GM19023 (cell line): ENCODE measurements around the gene ASB7.

Experiments
- ATAC-seq: cut with Tn5 transposase; IDR thresholded peaks from one replicate; pipeline ENCODE4 v1.9.1; 2021; ENCODE audit warnings: mild to moderate bottlenecking, moderate library complexity; ENCODE audit not compliant: unreplicated experiment

ASB7 gene

DNA sequence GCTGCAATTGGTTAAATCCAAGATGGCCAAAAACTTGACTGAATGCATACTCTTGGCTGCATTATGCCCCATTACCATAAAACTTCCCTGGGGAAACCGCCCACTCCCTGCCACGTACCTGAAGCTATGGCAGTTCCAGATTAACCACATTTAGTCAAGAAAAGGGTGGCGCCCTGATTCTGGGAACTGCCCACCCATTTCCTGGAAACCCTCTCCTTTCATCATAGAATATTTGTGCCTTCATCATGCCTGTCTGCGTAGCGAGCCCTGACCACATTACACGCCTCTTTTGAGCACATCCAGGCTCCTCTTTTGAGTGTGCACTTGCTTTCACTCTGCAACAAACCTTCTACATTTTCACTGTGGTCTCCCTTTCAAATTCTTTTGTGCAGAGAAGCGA, 5.6 kb upstream of the ASB7 start:
- ATAC-seq, result peak; percentile 75

DNA sequence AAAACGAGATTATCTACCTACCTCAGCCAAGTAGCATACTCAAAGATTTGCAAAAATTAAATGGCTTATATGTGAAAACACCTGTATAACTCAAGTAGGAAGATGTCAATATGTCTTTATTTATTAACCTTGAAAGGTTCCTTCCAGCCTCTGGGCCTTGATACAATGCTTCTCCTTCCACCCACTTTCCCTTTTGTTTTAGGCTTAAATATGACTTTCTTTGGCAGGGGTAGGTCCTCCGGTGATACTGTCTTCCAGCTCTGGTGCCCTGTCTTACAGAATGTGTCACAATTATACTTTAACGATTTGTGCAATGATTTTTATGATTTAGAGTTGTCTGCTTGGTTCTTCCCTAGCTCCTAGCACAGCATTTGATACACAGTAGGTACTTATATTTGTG, 4.5 kb upstream of the ASB7 start:
- no peak for ATAC-seq

DNA sequence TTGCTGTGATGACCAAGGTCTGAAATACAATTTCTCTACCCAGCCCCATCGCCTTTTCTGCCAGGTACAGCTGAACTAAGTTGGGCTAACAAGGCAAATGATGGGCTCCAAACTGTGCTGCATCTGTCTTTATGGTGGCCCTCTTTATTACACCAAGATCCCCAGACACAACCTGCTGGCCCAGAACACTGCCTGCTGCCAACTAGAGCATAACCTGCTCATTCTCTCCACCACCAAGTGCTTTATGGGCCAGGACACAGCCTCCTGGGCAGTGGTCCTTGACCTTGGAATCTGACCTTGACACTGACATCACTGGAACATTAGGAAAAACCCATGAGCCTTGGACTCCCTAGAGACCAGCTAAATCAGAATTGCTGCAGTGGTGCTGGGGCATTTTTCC, 3.7 kb upstream of the ASB7 start:
- ATAC-seq, result no peak

DNA sequence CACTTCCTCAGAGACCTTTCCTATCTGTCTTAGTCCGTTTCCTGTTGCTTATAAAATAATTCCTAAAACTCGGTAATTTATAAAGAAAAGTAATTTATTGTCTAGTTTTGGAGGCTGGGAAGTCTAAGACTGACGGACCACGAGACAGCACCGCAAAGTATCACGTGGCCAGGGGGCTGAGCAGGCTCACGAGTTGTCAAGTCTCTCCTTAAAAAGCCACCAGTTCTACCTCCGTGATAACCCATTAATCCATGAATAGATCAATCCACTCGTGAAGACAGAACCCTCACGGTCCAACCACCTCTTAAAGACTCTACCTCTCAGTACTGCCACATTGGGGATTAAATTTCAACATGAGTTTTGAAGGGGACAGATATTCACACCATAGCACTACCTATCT, 1.2 kb upstream of the ASB7 start:
- ATAC-seq, result no peak

DNA sequence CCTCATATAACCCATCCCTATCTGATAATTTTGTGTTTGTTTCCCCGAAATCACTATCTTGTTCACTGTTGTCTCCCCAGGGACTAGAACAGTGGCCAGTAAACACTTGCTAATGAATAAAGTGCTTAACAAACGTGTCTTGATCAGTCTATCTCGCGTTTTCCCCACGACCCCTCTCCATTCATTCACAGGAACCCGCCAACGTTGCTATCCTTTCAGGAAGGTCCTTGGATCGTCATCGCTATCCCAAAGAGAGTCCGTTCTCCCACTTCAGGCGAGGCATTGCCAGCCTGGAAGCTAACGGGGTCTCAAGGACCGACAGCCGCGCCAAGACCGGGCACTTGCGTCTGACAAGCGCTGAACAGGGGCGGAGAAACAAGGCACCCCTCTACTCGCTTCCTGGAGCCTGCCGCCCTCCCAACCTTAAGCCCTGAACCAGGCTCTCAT, 749 bp upstream of the ASB7 start:
- ATAC-seq, result peak; percentile 16

DNA sequence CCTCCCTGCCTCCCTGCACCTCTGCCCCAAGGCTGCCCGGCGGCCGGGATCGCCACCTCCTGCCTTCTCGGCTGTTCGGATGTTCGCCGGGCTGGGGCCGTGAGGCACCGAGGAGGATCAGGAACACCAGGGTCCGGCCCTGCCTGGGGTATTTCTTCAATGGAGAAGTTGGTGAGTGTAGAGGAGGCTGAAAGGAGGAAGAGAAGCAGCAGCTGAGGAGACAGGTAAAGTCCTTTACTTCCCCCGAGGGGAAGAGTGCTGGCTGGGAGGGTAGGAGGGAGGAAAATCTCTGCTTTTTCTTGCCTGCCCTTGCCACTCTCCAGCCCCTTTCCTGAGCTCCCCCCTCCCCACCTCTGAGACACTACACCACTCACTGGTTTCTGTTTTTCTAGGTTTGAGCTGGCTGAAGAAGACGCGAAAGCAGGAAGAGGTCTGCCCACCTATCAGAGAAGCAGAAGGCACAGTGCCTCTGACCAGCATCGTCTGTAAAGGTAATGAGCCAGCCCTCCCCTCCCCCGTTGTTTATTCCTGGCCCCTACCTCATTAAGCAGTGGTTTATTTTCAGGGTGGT, 519 bp downstream of the ASB7 start:
- peak; percentile 34 for ATAC-seq

DNA sequence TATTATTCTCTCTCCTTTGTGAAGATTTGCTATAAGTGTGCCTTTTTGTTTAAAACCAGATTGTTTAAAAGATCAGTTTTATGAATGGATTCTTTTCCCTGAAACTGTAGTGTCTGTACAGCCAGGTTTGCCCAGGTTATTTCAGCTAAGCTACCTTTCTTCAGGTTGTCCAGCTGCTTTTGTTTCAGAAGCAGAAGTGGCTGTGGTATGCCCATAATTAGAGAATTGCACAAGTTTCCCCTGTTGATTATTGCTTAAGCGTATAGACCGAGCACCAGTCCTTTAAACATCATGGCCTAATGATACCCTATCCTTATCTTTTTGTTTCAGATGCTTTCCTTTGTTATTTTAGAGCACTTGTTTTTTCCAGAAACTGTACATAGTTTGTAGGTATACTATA, 10.2 kb downstream of the ASB7 start:
- ATAC-seq, result no peak

DNA sequence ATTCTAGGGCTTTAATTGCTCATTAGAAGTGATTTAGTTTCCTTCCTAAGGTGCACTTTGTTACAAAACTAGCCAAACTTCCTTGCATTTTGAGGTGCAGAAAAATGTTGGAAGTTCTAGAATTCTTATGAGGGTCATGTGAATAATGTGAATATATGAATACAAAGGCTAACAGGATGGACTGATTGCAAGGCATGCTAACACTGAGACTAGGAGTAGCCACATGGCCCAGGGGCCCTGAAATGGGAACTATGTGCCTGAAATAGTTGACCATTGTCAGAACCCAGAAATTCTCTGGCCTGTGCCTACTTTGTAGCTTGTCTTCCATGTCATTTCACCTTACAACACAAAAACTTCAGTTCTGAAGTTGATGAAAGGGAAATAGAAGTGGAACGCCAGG, 10.8 kb downstream of the ASB7 start:
- no peak for ATAC-seq

DNA sequence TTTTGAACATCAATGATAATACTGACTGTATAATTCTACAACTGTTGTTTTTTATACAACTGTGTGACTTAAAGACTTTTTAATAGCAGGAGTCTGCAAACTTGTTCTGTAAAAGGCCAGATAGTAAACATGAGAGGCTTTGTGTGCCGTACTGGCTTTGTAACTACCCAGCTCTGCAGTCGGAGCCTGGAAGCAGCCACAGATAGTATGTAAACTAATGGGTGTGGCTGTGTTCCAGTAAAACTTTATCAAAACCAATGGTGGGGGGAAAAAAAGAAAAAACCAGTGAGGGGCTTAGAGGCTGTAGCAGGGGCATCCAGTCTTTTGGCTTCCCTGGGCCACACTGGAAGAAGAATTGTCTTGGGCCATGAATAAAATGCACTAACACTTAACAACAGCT, 11.9 kb downstream of the ASB7 start:
- no peak for ATAC-seq

DNA sequence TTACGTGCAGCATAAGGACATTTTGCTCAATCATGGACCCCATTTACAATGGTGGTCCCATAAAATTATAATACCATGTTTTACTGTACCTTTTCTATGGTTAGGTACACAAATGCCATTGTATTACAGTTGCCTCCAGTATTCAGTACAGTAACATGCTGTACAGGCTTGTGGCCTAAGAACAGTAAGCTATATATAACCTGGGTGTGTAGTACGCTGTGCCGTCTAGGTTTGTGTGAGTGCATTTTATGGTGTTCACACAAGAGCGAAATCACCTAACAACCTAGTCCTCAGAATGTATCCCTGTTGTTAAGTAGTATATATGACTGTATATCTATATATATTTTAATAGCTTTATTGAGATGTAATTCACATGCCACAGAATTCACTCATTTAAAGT, 12.5 kb downstream of the ASB7 start:
- ATAC-seq, result no peak

DNA sequence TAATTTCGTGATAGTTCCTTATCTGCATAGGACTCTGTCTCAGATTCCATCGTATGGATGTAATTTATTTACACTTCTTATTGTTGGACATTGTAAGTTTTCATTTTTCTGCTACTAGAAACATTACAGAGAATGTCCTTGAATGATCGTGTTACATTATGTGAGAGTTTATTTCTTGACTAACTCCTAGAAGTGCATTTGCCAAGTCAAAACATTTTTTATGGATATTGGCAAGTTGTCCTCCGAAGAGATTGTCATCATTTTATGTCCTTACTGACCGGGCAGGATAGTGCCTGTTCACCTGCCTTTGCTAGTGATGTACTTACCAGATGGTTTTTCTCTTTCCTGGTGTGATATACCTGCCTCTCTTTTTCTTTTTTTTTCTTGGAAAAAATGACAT, 13.4 kb downstream of the ASB7 start:
- ATAC-seq, result no peak

DNA sequence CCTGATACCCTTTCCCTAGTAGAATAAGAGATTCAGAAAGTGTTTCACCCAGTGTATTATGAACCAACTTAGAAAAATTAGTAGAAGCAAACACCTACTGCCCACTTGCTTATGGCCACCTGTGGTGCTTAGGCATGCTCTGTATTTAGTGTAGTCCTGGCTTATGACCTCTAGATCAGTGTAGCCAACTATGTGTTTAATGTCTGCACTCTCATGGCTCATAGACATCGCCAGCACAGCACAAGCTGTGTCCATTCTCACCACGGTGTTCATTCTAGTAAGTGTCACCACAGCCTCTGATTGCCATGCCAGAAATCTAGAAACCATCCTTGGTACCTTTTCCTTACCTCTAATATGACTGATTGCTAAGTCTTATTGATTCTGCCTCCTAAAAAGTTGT, 14.3 kb downstream of the ASB7 start:
- ATAC-seq, result no peak

DNA sequence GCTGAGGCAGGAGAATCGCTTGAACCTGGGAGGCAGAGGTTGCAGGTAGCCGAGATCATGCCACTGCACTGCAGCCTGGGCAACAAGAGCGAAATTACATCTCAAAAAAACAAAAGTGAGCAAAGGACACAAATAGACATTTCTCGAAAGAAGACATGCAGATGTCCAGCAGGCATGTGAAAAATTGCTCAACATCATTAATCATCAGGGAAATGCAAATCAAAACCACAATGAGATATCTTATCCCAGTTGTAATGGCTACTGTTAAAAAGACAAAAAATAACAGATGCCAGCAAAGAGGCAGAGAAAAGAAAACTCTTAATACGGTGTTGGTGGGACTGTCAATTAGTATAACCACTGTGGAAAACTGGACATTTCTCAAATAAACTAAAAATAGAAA, 20.9 kb downstream of the ASB7 start:
- no peak for ATAC-seq

DNA sequence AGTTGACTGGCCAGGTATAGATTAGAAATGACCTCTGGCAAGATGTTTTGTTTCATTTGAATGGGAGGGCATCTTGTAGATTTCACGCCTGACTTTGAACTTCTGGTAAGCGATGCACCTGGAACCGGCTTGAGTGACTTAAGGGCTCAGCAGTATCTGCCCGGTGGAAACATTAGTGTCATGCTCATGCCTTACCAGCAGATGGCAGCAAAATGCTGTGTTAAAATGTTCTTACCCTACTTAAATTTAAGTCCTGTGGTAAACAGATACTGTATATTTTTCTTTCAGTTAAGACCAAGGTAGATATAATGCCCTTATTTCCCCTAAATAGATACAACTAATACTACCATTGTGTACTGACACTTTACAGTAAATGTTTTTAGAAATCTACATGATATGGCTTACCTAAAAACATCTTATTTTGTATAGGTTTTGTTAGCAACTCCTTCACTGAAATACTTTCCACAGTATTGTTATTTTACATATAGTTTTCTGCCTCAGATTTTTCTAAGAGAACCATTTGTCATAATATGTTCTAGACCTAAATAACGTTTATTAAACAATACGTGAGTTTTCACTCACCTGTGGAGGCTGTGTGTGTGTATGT, 25.5 kb downstream of the ASB7 start:
- peak; percentile 84 for ATAC-seq

DNA sequence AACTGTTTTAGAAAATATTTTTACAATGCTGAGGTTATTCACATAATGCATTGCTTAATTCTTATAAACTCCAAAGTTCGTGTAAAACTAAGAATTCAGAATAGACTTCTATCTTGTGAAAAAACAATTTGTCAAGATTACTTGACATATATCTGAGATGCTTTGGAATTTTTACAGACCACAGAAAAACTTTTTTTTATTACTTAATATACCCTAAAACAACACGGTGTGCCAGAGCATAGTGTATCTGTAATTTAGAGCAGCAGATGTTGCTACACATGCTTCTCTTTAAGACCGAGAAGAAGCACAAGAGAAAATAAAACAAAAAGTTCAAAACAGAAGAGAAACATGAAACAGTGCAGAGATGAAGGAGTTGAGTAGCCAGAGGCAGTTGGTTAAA, 26.4 kb downstream of the ASB7 start:
- no peak for ATAC-seq

DNA sequence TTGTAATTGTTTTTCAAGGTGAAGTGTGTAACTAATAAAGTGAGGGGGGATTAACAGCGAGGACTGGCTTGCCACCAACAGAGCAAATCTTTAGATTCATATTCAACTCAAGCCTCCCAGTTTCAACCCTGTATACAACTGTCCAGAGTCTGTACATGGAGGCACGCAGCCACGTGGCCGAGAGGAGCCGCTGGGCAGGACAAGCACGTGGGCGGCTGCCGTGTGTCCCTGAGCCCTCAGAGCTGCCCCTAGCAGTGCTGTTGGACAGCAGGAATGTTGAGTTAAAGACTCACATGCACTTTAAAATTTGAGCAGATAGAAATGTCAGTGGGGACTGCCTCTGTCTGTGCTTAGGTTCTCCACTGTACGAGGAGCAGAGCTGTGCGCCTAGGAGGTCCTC, 29.4 kb downstream of the ASB7 start:
- no peak for ATAC-seq

DNA sequence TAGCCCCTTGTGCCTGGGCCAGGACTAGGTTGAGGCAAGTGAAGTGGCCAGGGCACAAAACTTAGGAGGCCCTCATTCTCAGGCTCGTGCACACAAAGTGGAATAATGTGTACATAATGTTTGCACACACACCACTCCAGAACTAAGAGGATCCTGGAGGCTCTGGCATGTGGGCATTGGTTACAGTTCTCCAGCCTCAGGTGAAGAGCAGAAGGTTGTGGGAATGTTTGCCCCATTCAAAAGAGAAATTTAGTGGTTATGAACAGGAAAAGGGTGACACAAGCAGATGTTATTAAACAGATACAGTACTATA, 31.3 kb downstream of the ASB7 start:
- ATAC-seq, result no peak

DNA sequence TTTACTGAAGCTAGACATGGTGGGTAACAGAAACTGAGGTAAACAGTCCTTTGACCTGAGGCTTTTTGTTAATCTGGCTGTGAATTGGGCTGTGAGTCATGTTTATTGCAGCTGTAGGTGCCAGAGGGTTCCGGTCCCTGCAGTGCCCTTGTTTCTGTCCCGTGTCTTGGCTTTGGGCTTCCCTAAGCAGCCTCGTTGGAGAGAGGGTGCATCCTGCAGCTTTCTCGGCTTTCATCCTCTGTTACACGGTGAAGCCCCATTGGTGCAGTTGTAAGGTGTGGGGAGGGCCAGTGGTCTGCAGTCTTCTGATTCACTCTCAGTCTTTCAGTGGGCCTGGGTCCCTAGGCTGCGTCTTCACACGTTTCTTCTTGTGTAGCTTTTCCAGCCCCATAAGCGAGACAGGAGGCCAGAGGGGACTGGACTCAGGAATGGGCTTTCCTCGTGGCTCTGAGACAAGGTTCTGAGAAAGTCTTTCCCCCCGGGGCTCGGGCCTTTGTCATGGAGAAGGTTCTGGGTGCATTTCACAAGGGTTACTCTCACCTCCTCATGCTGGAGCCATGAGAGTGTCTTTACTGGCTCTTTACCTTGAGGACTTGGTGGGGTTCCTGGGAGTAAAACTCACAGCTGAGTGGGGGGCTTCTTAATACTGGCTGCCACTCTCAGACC, 33.1 kb downstream of the ASB7 start:
- ATAC-seq, result no peak

DNA sequence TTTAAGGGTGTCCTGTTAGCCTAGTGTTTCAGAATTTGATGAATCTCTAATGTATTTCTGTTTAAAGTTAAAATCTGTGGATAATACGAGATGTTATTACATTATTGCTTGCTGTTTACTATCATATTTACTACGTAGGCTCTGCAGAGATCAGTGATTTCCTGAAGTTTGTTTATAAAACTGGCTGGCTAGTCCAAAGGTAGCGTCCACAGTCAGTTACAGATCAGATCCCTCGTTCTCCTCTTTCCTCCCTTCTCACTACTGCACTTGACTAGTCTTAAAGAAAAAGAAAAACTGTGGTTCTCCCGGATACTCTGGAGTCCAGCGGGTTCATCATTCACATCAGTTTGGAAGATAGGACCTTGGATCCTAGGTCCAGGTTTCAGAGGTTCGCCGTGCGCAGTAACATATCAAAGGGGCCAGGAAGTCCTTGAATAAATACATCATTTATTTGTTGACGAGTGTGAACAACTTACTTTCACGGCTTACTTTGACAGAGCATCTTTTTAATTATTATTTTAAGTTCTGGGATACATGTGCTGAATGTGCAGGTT, 35.9 kb downstream of the ASB7 start:
- no peak for ATAC-seq

DNA sequence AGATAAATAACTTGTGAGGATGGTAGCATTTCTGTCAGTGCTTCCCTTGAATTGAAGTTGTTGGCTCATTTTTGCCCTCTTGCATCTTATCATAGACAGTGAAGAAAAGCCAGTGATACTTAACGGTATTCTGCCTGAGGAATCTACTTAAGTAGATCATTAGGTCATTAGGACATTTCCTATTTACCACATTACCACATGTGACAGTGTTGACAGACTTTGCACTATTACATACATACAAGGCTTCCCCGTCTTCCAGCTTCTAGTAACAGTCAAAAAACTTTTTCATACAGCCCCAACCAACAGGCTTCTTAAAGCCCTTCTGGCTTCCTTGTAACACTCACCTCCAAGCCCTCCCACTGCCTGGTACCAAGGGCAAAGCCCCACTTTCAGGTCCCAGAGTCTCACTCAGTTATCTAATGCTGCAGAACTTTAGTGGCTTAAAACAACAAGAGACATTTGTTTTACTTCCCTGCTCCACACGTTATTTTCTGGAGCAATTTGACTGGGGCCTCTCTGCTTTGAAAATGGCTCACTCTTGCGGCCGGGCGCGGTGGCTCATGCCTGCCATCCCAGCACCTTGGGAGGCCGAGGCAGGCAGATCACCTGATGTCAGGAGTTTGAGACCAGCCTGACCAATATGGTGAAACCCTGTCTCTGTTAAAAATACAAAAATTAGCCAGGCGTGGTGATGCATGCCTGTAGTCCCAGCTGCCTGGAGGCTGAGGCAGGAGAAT, 40.0 kb downstream of the ASB7 start:
- no peak for ATAC-seq

DNA sequence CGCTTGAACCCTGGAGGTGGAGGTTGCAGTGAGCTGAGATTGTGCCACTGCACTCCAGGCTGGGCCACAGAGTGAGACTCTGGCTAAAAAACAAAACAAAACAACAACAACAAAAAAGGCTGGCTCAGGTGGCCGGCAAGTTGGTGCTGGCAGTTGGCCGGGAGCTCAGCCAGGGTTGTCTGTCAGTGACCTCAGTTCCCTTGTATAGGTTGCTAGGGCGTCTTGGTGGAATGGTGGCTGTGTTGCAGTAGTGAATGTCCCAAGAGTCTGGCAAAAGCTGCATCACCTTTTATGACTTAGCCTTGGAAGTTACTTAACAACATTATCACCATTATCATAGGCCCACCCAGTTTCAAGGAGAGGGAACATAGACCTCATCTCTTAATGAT, 40.6 kb downstream of the ASB7 start:
- ATAC-seq, result no peak

DNA sequence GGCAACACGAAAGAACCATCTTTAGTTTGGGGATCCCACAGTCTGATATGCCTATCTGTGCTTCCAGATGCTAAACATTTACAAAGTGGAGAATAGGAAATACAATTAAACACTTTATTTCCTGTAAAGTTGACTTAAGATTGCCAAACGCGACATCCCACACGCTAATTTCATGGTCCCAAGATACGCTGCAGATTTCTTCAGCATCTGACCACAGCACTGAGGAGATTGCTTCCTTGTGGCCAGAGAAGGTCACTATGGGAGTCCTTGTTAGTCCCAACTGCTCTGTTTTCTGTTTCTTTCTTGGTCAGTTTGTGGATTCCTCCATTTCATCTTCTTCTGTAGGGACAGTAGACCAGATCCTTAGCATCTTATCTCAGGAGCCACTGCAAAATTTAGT, 43.3 kb downstream of the ASB7 start:
- no peak for ATAC-seq
